OCI-LY7 (cell line): ENCODE results near the gene CDKAL1. TPM values are rescaled to one million over a fixed set of nuclear protein-coding genes. Genes with fewer than 3 reads are reported as not detected.

ENCODE experiments used
- BruUV-seq: library from RNA; stranded (reverse); fragments of 400-500 nt; replicated peaks from 2 replicates; lab custom pipeline; 2021; lab: Mats Ljungman, UMichigan
- CTCF ChIA-PET: fragments of 300-600 bp; sonication (Branson Sonifier 250); formaldehyde crosslinking; loops from one replicate; lab custom pipeline; 2022; ENCODE audit warnings: antibody characterized with exemption; ENCODE audit not compliant: unreplicated experiment; lab: Charles Lee
- POLR2A ChIA-PET: fragments of 300-600 bp; sonication (Branson Sonifier 250); formaldehyde crosslinking; loops from one replicate; lab custom pipeline; 2022; ENCODE audit warnings: antibody characterized with exemption; lab: Charles Lee
- DNase-seq: peaks from one replicate; pipeline ENCODE4 v3.0.0-alpha.2; 2015; ENCODE audit warnings: low spot score
- H2AFZ ChIP-seq: fragments of 200-600 bp; sonication (generic), shearing (Covaris generic); 2 replicates; pipeline ENCODE4 v1.6.1; 2014; ENCODE audit warnings: mild to moderate bottlenecking, antibody characterized with exemption, low read length, moderate library complexity
- H3K27ac ChIP-seq: fragments of 200-600 bp; sonication (generic); 2 replicates; pipeline ENCODE4 v1.5.1; 2014; ENCODE audit warnings: mixed run types, low read depth, mild to moderate bottlenecking, moderate library complexity, low read length, inconsistent platforms; ENCODE audit not compliant: poor library complexity, severe bottlenecking
- H3K36me3 ChIP-seq: fragments of 200-600 bp; sonication (generic); 2 replicates; pipeline ENCODE4 v1.6.1; 2014; ENCODE audit warnings: mild to moderate bottlenecking, antibody characterized with exemption, low read length, moderate library complexity, mixed read lengths; ENCODE audit not compliant: insufficient read depth
- H3K4me1 ChIP-seq: fragments of 200-600 bp; sonication (generic); 2 replicates; pipeline ENCODE4 v1.5.1; 2014; ENCODE audit warnings: mild to moderate bottlenecking, low read length; ENCODE audit not compliant: insufficient read depth, poor library complexity, severe bottlenecking
- H3K4me2 ChIP-seq: fragments of 200-600 bp; sonication (generic); 2 replicates; pipeline ENCODE4 v1.6.1; 2014; ENCODE audit warnings: mild to moderate bottlenecking, low read length
- H3K4me3 ChIP-seq: fragments of 200-600 bp; sonication (generic); 2 replicates; pipeline ENCODE4 v1.5.1; 2014; ENCODE audit warnings: mild to moderate bottlenecking, low read depth, low read length; ENCODE audit not compliant: poor library complexity, severe bottlenecking
- H3K79me2 ChIP-seq: fragments of 200-600 bp; sonication (generic); 2 replicates; pipeline ENCODE4 v1.6.1; 2016; ENCODE audit warnings: low read depth, mild to moderate bottlenecking, low read length, moderate library complexity, mixed read lengths; ENCODE audit not compliant: insufficient read depth
- H3K9me2 ChIP-seq: fragments of 200-600 bp; sonication (generic); 2 replicates; pipeline ENCODE4 v1.6.1; 2016; ENCODE audit warnings: mild to moderate bottlenecking, low read length, mixed read lengths; ENCODE audit not compliant: insufficient read depth
- H3K9me3 ChIP-seq: fragments of 200-600 bp; sonication (generic); 2 replicates; pipeline ENCODE4 v1.6.1; 2014; ENCODE audit warnings: mild to moderate bottlenecking, mixed run types, low read length, mixed read lengths
- H4K20me1 ChIP-seq: fragments of 200-600 bp; sonication (generic); 2 replicates; pipeline ENCODE4 v1.6.1; 2014; ENCODE audit warnings: mild to moderate bottlenecking, antibody characterized with exemption, low read length, moderate library complexity, mixed read lengths; ENCODE audit not compliant: insufficient read depth
- CTCF ChIP-seq: fragments of 200-600 bp; sonication (generic); conservative IDR thresholded peaks from 2 replicates; pipeline ENCODE4 v1.5.1; 2014; ENCODE audit warnings: mild to moderate bottlenecking, antibody characterized with exemption, low read length, moderate library complexity, mixed read lengths
- EZH2phosphoT487 ChIP-seq: fragments of 200-600 bp; sonication (generic); IDR thresholded peaks from 2 replicates; pipeline ENCODE4 v1.6.1; 2018; ENCODE audit warnings: low read depth, borderline replicate concordance, mild to moderate bottlenecking, mixed run types, antibody characterized with exemption, low read length, moderate library complexity, mixed read lengths
- intact Hi-C: fragments of 100-400 bp; cut with micrococcal nuclease; formaldehyde crosslinking; loops from one replicate; pipeline ENCODE4 v1.10.0; 2022; ENCODE audit not compliant: unreplicated experiment
- total RNA-seq, 2 experiments: library from RNA; depleted of rRNA in 1 of 2; stranded (reverse); fragments of >200 nt in 1 of 2; shearing (Covaris generic) in 1 of 2; gene quantifications; 2 replicates each; pipeline ENCODE4 v1.2.3, GENCODE V29; 2014 to 2022

Gene CDKAL1
- total RNA-seq, 2 experiments from 2014 or later: 19.9 to 21.1 TPM

DNA sequence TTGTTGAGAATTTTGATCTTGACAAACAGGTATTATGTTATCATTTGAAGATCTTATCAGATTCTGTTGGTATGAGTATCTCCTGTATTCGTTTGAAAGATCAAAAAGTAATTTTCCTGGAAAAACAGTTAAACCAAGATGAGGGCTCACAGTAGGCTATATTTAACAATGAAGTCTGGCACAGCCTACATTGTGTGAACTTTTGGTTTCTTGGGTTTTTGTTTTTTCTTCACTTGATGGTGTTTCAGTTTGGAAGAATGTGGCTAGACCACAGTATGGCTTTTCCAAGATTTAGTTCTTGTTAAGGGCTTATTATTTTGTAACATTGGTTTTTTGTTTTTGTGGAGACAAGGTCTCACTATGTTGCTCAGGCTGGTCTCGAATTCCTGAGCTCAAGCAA, 306.4 kb downstream of the CDKAL1 start:
- Histone ChIP-seq H3K4me3 (no peak overlapping the region), H3K27ac (no peak overlapping the region), H3K9me2 (no peaks in the 10 kb centered on the region), H3K79me2 (no peaks in the 10 kb centered on the region), H3K4me1 (no peaks in the 10 kb centered on the region), H4K20me1 (no peaks in the 10 kb centered on the region), H3K4me2 (no peak overlapping the region), H3K9me3 (no peaks in the 10 kb centered on the region), H3K36me3 (no peaks in the 10 kb centered on the region; the same call in 1 of the 2 replicates), H2AFZ (no peak overlapping the region)
- ChIA-PET CTCF (interaction anchor here (0.9 kb wide), 1 partner anchor 13 kb away, joined by 3 read pairs; no protein-coding TSS in a partner anchor), POLR2A (interaction anchor here (0.6 kb wide), 1 partner anchor 500 kb away, joined by 4 read pairs; no protein-coding TSS in a partner anchor)
- no TSS peak for BruUV-seq
- intact Hi-C loops: no loop called here
- no peak for DNase-seq
- TF ChIP-seq EZH2phosphoT487 (no peak), CTCF (no peak)

DNA sequence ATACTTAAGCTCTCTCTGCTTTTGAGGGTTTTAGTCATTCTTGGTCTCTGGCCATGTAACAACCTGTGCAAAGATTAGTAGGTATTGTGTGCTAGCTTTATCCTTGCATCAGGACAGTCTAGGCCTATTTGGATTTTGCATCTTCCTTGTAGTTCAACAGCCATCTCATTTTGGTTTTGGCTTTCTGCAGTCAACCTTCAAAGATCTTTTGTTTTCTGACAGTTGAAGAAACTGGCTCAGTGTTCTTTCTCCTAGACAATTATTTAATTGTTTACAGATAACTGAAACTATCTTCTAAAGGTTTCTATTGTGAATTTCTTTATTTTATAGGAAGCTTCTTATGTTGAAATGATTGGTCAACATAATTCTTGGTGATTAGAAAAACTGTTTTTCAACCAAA, 307.5 kb downstream of the CDKAL1 start:
- DNase-seq: no peak
- H2AFZ ChIP-seq: no peak overlapping the region
- POLR2A ChIA-PET: interaction anchor here (1.1 kb wide), 1 partner anchor 17 kb away, joined by 4 read pairs; no protein-coding TSS in a partner anchor
- no peaks in the 10 kb centered on the region for H4K20me1 ChIP-seq
- no peaks in the 10 kb centered on the region for H3K9me2 ChIP-seq
- intact Hi-C loops: no loop called here
- H3K27ac ChIP-seq: no peak overlapping the region
- TF ChIP-seq EZH2phosphoT487: no peak
- no peak for TF ChIP-seq CTCF
- H3K4me1 ChIP-seq: no peaks in the 10 kb centered on the region
- no peaks in the 10 kb centered on the region for H3K79me2 ChIP-seq
- CTCF ChIA-PET: interaction anchor here (0.9 kb wide), 1 partner anchor 14 kb away, joined by 3 read pairs; no protein-coding TSS in a partner anchor
- H3K4me2 ChIP-seq: no peak overlapping the region
- no TSS peak for BruUV-seq
- H3K4me3 ChIP-seq: no peak overlapping the region
- H3K36me3 ChIP-seq: no peaks in the 10 kb centered on the region; the same call in 1 of the 2 replicates
- H3K9me3 ChIP-seq: no peaks in the 10 kb centered on the region

GRCh38 chr6:20845592-20845991, 311.3 kb downstream of the CDKAL1 start:
- intact Hi-C loops: no loop called here
- H3K9me3 ChIP-seq: no peaks in the 10 kb centered on the region
- H3K36me3 ChIP-seq: no peaks in the 10 kb centered on the region
- no peak for DNase-seq
- no TSS peak for BruUV-seq
- no peak overlapping the region for H3K27ac ChIP-seq
- H3K9me2 ChIP-seq: no peaks in the 10 kb centered on the region
- ChIA-PET CTCF (no interaction called here), POLR2A (no interaction called here)
- H4K20me1 ChIP-seq: no peaks in the 10 kb centered on the region
- TF ChIP-seq CTCF (no peak), EZH2phosphoT487 (no peak)
- H3K79me2 ChIP-seq: no peaks in the 10 kb centered on the region
- H3K4me3 ChIP-seq: no peak overlapping the region
- H2AFZ ChIP-seq: no peak overlapping the region
- H3K4me1 ChIP-seq: no peaks in the 10 kb centered on the region
- H3K4me2 ChIP-seq: no peak overlapping the region
